Stimulated activated CD4-positive, alpha-beta T cell treated with anti-CD3 and anti-CD28 coated beads, Interleukin-12 subunit alpha, Interleukin-12 subunit beta, amount 100 ng/mL, for 24 hours (primary cell): ENCODE results near the gene SLC22A23.

ENCODE experiments used
- DNase-seq, 2 experiments: peaks; one replicate each; pipeline ENCODE4 v3.0.0-alpha.2; 2020; ENCODE audit warnings: low read depth in 2 of 2

Gene SLC22A23

DNA sequence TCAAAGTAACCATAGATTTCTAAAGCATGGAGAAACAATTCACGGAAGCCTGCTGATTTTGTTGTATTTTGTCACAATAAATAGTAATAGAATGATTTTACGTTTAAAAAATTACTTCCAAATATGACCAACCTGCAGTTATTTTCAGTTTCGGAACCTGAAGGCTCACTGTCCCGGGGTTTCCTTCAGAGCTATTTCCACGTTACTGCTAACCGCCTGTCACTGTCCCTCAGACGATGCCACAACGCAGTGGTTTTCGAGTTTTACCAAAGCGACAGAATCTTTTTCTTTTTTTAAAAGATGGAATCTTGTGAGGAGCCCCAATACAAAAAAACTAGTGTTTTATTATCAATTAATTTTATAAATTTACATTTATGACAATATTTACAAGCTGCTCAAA lies 157.6 kb downstream of the SLC22A23 start:
- DNase-seq, result no peak

DNA sequence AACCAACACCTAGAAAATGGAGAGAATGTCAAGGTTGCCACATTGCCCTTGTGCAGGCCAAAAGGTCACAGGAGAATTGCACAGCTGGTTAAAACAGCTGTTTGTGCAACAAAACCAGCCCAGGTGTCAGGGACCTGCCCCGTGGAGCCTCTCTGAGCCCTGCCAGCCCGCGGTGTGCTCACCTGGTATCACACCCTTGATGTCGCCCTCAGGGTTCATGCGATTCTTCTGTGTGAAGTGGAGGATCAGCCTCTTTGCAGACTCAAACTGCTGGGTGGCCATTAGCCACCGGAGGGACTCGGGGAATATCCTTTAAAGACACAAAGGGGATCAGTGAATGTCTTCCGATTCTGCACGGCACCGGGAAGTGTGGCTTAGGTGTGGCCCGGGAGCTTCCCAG lies 158.9 kb downstream of the SLC22A23 start:
- DNase-seq, result no peak

DNA sequence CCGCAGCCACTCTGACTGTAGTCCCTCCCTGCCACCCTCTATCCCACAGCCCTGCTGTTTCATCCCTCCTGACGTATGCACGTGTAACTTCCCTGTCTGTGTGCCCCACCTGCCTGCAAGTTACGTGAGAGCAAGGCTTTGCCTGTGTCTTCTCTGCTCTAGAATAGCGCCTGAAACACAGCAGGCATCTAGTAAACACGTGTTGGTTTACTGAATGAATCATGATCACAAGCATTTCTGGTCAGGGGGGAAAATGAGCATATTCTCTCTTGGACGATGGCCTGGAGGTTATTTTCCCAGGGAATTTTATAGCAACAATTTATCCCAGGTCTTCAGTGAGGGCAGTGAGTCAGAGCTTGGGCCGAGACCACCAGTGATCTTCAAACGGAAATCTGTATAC lies 159.8 kb downstream of the SLC22A23 start:
- DNase-seq, result no peak

DNA sequence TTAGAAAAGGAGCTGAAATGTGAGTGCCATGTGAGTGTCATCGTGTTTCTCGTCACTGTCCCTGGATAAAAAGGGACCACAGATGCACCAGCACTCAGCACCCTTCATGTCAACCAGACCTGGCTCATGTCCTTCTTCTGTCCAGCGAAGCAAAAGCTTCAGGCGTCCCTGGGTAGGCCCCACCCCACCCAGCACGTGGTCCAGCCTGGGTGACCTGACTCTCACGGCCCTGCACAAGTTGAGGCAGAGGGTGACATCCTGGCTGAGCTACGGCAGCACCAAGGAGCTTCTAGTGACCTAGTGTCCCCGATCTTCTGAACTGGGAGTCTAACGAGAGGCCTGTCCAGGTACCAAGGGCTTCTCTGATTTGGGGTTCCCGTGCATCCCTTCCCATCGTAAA lies 160.3 kb downstream of the SLC22A23 start:
- DNase-seq, result no peak

DNA sequence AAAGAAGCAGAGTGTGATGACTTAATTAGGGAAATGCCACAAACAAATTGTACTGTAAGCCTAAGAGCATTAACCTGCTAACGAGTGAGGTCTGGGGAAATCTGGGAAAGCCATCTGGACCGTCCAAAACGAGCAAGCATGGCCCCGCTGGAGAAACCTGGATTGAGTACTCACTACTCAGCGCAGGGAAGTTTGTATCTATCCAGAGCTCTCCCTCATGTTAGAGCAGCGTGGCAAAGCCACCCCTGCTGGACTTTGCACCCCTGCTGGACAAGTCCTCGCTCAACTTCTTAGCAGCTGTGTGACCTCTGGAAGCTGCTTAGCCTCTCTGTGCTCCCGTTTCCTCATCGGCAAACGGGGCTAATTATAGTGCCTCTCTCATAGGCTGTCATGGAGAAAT lies 160.8 kb downstream of the SLC22A23 start:
- DNase-seq, result no peak

DNA sequence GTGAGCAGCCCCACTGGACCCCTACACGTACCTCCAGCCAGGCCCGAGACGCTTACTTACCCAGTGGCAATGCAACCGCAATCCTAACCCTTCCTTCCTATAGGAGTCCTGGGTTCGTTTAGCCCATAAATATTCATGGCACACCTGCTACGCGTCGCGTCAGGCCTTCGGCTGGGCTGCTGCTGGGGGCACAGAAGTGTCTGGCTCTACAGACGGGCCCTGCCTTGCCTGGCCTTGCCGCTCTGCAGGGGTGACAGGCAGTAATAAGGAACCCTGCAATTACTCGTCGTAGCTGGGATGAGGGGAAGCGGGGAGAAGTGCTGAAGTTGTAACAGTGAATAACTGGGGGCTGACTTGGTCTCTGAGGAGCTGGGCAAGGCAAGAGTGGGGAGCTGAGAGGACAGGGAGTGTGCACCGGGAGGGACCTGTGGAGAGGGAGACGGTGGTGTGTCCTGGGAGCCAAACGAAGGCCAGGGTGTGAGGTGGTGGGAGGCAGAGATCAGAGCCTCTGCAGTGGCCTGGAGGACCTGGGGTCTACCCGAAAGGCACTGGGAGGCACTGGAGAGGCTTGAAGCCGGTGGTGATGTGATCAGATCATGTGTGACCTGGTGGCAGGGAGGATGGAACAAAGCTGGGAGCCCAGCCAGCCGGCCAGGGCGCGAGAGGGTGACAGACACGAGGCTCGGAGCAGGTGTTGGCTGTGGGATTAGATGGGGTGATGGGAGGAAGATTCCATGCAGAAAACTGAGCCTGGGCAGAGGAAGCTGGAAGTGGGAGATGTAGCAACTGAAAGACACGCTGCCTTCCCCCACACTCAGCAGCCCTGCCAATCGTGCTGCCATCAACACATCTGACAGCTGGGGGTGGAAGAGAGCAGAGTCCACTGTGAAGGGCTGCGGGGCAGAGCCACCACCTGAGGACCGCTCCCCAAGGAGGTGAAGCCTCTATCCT lies 161.7 kb downstream of the SLC22A23 start:
- no peak for DNase-seq

DNA sequence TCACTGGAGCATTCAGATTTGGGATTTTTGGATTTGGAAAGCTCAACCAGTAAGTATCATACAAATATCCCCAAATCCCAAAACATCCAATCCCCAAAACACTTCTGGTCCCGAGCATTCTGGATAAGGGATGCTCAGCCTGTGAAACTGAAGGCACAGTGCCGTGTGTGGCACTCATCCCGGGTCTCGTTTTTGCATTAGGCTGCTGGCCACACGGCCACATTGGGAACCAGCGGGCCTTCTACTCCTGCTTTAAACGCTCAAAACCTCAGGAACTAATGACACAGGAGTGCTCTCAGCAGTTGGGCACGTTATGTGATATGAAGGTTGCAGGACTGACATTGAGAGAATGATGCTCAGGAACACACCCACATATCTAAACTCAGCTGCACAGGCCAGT lies 162.5 kb downstream of the SLC22A23 start:
- no peak for DNase-seq

DNA sequence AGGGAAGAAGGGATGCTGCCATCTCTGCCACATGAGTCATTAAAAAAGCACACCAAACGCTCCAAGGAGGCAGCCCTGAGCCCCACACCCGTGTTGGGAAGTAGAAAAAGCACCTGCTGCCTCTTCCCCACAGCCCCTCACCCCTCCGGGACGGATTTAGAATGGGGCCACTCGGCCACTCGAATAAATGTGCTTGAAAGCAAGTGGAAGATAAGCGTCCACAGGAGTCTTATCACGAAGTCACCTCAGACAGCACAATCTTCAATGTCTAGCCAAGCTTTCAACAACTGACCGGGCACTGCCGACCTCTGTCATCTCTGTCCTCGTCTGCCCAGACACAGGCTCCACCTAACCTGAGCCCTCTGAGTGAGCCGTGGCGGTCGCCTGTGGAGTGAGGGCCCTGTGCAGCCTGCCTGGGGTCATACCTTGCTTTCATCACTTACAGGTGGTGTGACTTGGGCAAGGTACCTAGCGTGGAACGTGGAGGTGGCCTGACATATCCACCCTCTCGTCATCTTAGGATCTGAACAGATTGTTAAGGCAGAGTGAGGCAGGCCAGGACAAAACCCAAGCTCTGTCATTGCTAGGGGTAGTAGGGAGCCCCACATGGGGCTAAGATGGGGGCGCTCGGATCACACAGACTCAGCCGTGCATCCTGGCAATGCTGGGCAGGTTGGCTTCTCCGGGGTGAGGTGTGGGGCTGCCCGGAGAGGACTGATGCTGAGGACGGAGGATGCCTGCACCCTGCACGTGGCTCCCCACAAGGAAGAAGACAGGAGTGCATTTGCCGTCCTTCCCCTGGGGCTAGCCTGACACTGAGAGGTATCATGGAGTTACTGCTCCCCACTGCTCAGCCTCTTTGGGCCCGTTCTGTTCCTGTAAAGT lies 163.3 kb downstream of the SLC22A23 start:
- no peak for DNase-seq

DNA sequence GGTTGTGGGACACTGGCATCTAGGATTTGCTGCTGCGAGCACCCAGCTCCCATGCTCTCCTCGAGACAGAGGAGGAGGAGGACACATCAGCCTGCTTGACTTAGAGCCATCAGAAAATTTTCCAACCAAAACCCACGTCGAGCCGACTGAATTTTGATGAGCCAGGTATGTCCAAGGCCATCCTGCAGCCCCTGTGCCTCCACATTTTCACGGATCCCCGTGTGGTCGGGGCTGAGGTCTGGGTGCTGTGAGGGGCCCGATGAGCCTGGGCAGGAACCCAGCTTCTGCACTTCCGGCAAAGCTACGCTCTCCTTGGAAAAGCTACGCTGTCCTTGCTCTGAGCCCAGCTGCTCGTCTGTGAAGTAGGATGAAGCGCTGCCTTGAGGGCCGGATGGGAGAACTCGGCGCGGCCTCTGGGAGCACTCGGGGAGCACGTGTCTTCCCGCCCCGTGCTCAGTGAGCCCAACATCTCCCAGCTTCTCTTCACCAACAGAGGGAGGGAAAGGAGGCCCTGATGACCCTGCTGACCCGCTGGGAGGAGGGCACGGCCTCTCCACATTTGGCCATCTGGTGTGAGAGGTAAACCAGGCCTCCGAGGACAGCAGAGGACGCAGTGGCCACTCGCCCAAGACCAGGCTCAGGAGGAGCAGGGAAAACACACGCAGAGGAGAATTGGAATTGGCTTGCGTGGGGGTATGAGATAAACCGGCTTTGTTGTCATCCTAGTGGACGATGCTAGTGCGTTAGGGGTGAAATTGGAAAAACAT lies 164.2 kb downstream of the SLC22A23 start:
- no peak for DNase-seq

DNA sequence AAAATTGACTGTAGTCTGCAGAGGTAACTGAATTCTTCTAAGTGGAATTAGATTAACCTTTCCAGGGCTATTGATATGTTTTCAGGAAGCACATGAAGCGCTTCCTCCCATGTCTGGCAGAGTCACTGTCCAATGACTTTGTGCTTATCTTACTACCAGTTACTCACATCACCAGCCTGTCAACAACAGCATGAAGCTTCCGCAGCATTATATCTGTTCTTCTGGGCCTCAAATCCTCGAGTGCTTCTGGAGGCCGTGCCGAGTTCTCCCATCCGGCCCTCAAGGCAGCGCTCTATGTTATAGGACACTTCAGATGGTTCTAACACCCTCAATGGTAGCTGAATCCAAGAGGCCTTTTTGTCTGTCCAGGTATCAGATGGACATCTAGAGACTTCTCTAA lies 164.9 kb downstream of the SLC22A23 start:
- no peak for DNase-seq

DNA sequence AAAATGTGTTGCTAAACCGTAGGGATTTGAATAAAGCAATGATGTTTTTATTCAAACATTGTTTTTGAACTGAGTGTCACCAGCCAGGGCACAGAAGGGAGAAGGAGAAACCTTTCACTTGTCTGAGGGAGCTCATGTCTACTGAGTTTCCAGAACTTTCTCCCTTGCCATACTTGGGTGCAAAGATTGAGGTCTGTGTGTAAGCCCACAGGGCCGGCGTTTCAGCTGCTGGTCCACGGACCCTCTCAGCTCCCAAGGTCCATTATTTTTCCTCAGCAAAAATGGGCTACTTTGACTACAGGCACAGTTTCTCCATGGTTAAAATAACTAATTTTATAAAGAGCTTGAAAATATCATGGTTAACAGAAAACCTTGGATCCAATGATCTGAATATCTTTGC lies 165.5 kb downstream of the SLC22A23 start:
- DNase-seq, result no peak

DNA sequence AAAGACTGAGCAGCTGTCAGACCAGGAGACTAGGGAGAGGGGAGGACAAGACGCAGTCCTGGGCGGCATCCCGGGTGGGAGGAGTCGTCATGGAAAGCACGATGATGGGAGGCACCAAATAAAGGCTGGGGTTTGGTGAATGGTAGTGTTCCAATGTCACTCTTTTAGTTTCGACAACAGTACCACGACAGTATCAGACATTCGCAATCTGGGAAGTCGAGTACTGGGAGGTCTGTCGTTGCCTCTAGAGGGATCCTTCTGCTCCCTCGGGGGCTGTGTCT lies 166.0 kb downstream of the SLC22A23 start:
- no peak for DNase-seq

DNA sequence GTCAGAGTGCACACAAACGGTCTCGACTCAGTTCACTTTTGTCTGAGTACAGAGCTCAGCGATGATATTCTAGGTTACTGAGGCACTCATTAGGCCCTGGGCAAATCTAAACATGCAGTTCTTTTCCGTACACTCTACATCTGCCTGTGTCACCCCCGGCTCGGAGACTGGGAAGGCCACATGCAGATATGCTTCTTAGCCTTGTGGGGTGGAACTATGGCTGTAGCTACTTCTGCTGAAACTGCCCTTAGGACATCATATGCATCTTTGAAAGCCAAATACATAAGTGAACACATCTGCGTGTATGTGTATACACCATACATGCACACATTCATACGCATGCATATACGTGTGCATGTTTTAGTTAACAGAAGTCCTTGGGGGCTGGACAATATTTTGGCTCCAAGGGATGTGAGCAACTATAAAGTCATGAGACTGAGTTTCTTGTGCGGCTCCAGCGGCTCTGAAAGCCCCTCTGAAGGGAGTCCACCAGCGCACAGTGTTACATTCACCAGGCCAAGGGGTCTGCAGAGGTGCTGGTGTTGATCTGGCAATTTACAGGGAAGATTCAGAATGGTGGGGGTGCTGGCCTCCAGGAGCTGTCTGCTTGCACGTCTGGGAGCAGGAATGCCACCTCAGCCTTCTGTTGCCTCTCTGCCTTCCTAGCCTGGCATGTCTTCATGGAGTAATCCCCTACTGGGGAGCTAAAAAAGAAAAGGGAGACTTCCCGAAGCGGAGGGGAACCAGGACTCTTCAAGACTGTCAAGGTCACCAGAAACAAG lies 166.5 kb downstream of the SLC22A23 start:
- DNase-seq, result no peak

DNA sequence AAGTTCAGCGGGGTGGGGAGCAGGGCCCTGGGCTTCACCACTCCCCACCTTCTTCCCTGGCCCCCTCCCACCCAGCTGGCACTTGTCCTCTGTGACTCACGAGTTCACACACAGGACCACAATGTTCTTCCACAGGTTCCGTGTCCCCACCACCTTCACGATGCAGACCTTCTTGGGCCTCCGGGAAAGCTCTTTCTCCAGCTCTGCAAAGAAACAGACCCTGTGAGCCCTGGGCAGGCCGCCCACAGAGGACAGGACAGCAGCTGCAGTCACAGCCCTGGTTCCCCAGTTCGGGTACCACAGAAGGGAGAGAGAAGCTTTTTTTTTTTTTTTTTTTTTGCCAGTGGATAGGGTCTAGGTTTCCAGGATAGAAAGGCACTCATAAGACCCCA lies 167.2 kb downstream of the SLC22A23 start:
- no peak for DNase-seq

DNA sequence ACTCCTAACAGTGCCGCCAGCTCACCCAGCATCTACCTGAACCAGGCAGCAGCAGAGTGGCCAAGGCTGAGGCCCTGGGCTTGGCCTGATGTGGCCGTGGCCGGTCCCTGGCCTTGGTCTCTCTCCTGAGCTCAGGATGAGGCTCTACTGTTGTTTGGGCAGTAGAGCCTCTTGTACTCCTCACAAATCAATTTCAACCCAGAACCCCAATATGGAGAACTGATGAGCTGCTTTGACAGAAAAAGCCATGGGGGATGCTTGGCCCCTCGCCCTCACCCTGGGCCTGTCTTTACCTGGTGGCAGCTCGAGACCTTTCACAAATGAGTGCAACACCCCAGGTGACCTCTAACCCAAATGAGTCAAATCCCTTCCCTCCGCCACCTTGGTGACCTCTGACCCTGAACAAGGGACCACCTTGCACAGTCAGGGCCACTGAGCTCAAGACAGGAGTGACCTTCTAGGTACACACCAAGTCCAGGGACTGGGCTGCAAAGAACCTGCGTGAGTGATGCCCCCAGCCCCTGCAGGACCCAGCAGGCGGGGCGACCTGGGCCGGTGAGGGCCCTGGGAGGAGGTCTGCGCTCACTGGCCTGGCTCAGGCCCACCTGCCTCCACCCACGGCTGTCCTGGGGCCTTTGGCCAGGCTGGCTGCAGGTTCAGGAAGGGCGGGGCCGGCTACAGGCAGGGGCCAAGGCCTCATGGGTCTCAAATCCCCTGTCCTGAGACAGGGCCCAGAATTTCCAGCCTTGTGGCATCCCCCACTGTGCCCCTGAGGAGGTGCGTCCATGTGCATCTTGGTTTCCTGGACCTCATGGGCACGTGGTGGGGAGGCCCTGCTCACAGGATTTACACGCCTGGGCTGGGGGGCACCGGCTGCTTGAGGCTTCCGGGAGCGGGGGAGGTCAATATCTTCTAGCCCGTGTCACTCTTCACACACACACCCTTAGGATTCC lies 167.9 kb downstream of the SLC22A23 start:
- no peak for DNase-seq

DNA sequence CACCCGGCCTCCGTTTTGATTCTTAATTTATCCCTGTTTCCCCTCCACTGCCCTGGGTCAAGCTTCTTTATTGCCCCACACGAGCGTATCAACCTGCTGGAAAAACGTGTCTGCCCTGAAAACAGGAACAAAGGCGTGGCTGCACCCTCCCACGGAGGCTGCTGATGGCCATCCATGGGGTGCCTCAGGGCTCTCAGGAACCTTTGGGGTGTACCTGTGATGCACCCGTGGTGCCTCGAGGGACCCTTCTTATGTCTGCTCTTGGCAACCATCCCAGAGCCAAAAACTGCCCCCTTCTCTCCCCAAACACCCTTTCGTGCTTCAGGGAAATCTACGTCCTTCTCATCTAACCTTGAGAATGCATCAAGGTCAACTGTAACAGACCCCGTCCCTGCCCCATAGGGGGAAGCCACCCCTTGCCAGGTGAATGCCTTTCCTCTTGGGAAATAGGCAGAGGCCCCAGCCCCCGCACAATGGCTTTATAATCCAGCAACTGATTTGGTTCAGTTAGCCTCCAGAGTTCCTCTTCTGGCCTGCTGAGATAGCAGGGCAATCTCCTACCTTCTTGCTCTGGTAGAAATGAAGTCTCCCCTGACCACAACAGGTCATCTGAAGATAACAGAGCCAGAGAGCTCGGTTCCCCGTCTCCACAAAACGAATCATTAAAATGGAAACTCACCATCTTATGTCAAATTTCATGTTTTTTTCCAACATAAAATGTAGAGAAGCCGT lies 168.7 kb downstream of the SLC22A23 start:
- no peak for DNase-seq

DNA sequence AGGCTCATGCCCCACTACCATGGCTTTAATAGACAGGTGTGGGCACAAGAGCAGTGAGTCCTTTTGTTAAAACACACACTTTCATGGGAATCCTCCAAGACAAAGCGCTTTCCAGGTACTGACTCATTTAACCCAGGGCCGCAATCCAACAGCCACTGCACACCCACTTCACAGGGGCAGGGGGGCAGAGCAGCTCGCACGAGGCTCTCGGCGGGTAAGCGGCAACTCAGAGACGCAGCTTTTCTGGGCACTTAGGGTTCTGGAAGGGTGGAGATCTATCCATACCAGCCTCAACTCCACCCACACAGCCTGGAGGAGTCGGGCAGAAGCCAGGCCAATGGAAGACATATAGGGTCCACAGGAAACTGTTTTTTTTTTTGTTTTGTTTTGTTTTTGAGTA lies 169.5 kb downstream of the SLC22A23 start:
- no peak for DNase-seq

DNA sequence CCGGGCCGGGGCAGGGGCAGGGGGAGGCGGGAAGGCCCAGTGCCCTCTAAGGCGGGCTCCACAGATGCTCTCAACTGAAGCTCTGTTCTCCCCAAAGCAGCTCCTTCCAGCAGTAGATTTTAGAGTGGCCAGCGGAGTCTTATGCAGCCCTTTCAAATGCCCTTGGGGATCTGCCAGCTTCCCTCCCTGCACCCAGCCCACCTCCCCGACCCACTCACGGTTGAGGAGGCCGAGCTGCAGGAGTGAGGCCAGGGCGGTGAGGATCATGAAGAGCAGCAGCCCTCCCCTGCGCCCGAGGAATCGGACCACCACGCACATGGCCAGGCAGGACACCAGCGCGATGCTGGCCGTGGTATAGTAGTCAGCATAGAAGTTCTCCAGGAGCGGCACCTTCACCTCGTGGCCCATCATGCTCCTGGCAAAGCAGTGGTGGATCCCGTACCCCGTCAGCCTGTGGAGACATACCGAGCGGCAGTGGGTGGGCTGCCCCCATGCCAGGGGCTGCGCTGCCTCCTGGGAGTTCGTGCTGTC lies 170.1 kb downstream of the SLC22A23 start:
- DNase-seq, result no peak

DNA sequence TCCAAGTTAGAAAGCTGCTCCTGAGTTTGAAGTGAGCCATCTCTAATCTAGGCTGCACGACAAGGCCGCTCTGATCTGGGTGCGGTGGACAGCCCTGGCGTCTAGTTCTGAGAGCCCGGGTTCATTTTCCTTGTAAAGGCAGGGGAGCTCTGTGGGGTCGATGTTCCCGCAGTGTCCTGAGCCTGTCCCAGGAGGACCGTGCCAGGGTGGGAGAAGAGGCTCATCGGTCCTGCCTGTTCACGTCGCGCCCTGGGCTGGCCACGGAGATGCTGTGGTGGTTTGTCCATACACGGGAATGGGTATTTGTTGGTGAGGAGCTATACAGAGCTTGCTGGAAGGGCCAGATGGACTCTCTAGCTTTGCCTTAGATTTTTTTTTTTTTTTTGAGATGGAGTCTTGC lies 171.1 kb downstream of the SLC22A23 start:
- no peak for DNase-seq
